ENCODE measurements around the gene MYH9.
A peak's percentile ranks its signal among the peaks of the same experiment; 100 is the strongest.

MYH9 gene

GRCh38 chr22:36332623-36333332 lies 55.0 kb downstream of the MYH9 start:
- no peak for TF ChIP-seq CTCF (IDR thresholded peaks at IDR 0.05; ENCODE audit: extremely low read depth, missing control alignments)
- peak; percentile 68 for DNase-seq (ENCODE audit: low spot score)

- peak; percentile 49 for DNase-seq (ENCODE audit: low spot score)
- TF ChIP-seq CTCF (IDR thresholded peaks at IDR 0.05; ENCODE audit: extremely low read depth, missing control alignments): no peak
Measured at GRCh38 chr22:36331912-36332622, 55.7 kb downstream of the MYH9 start.

GRCh38 chr22:36331306-36331911 lies 56.4 kb downstream of the MYH9 start:
- TF ChIP-seq CTCF (IDR thresholded peaks at IDR 0.05; ENCODE audit: extremely low read depth, missing control alignments): no peak
- peak; percentile 87 for DNase-seq (ENCODE audit: low spot score)

- TF ChIP-seq CTCF (IDR thresholded peaks at IDR 0.05; ENCODE audit: extremely low read depth, missing control alignments): no peak
- DNase-seq (ENCODE audit: low spot score): no peak
Measured at GRCh38 chr22:36330655-36331305, 57.0 kb downstream of the MYH9 start.

GRCh38 chr22:36330127-36330526 lies 57.6 kb downstream of the MYH9 start:
- no peak for TF ChIP-seq CTCF (IDR thresholded peaks at IDR 0.05; ENCODE audit: extremely low read depth, missing control alignments)
- DNase-seq (ENCODE audit: low spot score): no peak

GRCh38 chr22:36329254-36330078 lies 58.3 kb downstream of the MYH9 start:
- TF ChIP-seq CTCF (IDR thresholded peaks at IDR 0.05; ENCODE audit: extremely low read depth, missing control alignments): no peak
- no peak for DNase-seq (ENCODE audit: low spot score)

Measured in GM20000 (cell line).